GM19043 (cell line): Measurements from ENCODE around the gene ZC3H4.
A peak's percentile ranks its signal among the peaks of the same experiment; 100 is the strongest.
"Not testable (repeated sequence)": the region's sequence is repeated elsewhere in the genome, so short reads cannot be mapped to it uniquely, and the experiment has no call there.

ENCODE experiments used
- ATAC-seq: cut with Tn5 transposase; IDR thresholded peaks from one replicate; pipeline ENCODE4 v1.9.1; 2021; ENCODE audit warnings: low read depth; ENCODE audit not compliant: unreplicated experiment

The ZC3H4 gene

GRCh38 chr19:47057328-47057727 is 56.2 kb downstream of the ZC3H4 start:
- no peak for ATAC-seq

GRCh38 chr19:47056411-47056810 is 57.2 kb downstream of the ZC3H4 start:
- ATAC-seq: no peak

- ATAC-seq: not testable (repeated sequence)
Measured at GRCh38 chr19:47050562-47050961, 63.0 kb downstream of the ZC3H4 start.

GRCh38 chr19:47049307-47049700 is 64.3 kb downstream of the ZC3H4 start:
- ATAC-seq: no peak

- peak; percentile 32 for ATAC-seq
Measured at GRCh38 chr19:47047763-47048405, 65.7 kb downstream of the ZC3H4 start.

GRCh38 chr19:47047272-47047762 is 66.3 kb downstream of the ZC3H4 start:
- ATAC-seq: no peak

GRCh38 chr19:47045867-47046470 is 67.6 kb downstream of the ZC3H4 start:
- ATAC-seq: no peak

- ATAC-seq: no peak
Measured at GRCh38 chr19:47044946-47045866, 68.4 kb downstream of the ZC3H4 start.

- ATAC-seq: no peak
Measured at GRCh38 chr19:47040869-47041268, 72.7 kb downstream of the ZC3H4 start.

GRCh38 chr19:47039239-47039874 is 74.2 kb downstream of the ZC3H4 start:
- no peak for ATAC-seq

GRCh38 chr19:47037766-47038165 is 75.8 kb downstream of the ZC3H4 start:
- no peak for ATAC-seq

GRCh38 chr19:47036097-47036651 is 77.4 kb downstream of the ZC3H4 start:
- no peak for ATAC-seq

GRCh38 chr19:47035127-47036096 is 78.2 kb downstream of the ZC3H4 start:
- ATAC-seq: no peak

- no peak for ATAC-seq
Measured at GRCh38 chr19:47032171-47032811, 81.3 kb downstream of the ZC3H4 start.

GRCh38 chr19:47028195-47028601 is 85.4 kb downstream of the ZC3H4 start:
- no peak for ATAC-seq

- ATAC-seq: no peak
Measured at GRCh38 chr19:47027586-47028088, 85.9 kb downstream of the ZC3H4 start.

- ATAC-seq: no peak
Measured at GRCh38 chr19:47026889-47027288, 86.7 kb downstream of the ZC3H4 start.

GRCh38 chr19:47026156-47026555 is 87.4 kb downstream of the ZC3H4 start:
- ATAC-seq: no peak

GRCh38 chr19:47024502-47024901 is 89.1 kb downstream of the ZC3H4 start:
- no peak for ATAC-seq
